SU-DHL-6 (cell line): ENCODE measurements around the gene RAD51B.

Experiments used
- CTCF ChIP-seq: fragments of 200-600 bp; sonication (generic); IDR thresholded peaks from one replicate; pipeline ENCODE4 v1.5.1; 2017; ENCODE audit warnings: antibody characterized with exemption, mild to moderate bottlenecking, low read length, moderate library complexity; ENCODE audit not compliant: insufficient read depth, poor library complexity, severe bottlenecking
- EZH2phosphoT487 ChIP-seq: fragments of 200-600 bp; sonication (generic), shearing (Covaris generic); conservative IDR thresholded peaks from 2 replicates; pipeline ENCODE4 v1.6.1; 2018; ENCODE audit warnings: mild to moderate bottlenecking, antibody characterized with exemption, low read length, moderate library complexity, mixed read lengths

- TF ChIP-seq CTCF, result no peak
- TF ChIP-seq EZH2phosphoT487, result no peak
These were observed 447.4 kb downstream of the RAD51B start for GRCh38 chr14:68266998-68267397.
